Kidney epithelial cell (primary cell): Measurements from ENCODE around the gene CDIP1. TPM values are rescaled to one million over a fixed set of nuclear protein-coding genes. Genes with fewer than 3 reads are reported as not detected.

Source experiments
- DNase-seq: peaks from one replicate; pipeline ENCODE4 v3.0.0-alpha.2; 2010; ENCODE audit warnings: low read depth
- H3K27me3 ChIP-seq: 2 replicates; pipeline ENCODE4 v1.6.0; 2011; ENCODE audit warnings: low read length; ENCODE audit not compliant: control insufficient read depth, insufficient read depth
- H3K36me3 ChIP-seq: 2 replicates; pipeline ENCODE4 v1.5.1; 2011; ENCODE audit warnings: low read length; ENCODE audit not compliant: control insufficient read depth, insufficient read depth
- H3K4me3 ChIP-seq: 2 replicates; pipeline ENCODE4 v1.5.1; 2011; ENCODE audit warnings: low read depth, mild to moderate bottlenecking, control low read depth, low read length
- total RNA-seq: library from RNA; depleted of rRNA; stranded (reverse); fragments of >200 nt; gene quantifications from 2 replicates; pipeline ENCODE4 v1.2.3, GENCODE V29; 2015
- TF ChIP-seq, protein P1 (sequence below): IDR thresholded peaks from 2 replicates; pipeline ENCODE4 v1.5.1; 2011; ENCODE audit warnings: mild to moderate bottlenecking, moderate library complexity, low read length, control low read depth, inconsistent platforms; ENCODE audit not compliant: insufficient read depth, poor library complexity, severe bottlenecking

CDIP1 gene
- total RNA-seq: 14.1 and 16.8 TPM in 2 replicates

DNA sequence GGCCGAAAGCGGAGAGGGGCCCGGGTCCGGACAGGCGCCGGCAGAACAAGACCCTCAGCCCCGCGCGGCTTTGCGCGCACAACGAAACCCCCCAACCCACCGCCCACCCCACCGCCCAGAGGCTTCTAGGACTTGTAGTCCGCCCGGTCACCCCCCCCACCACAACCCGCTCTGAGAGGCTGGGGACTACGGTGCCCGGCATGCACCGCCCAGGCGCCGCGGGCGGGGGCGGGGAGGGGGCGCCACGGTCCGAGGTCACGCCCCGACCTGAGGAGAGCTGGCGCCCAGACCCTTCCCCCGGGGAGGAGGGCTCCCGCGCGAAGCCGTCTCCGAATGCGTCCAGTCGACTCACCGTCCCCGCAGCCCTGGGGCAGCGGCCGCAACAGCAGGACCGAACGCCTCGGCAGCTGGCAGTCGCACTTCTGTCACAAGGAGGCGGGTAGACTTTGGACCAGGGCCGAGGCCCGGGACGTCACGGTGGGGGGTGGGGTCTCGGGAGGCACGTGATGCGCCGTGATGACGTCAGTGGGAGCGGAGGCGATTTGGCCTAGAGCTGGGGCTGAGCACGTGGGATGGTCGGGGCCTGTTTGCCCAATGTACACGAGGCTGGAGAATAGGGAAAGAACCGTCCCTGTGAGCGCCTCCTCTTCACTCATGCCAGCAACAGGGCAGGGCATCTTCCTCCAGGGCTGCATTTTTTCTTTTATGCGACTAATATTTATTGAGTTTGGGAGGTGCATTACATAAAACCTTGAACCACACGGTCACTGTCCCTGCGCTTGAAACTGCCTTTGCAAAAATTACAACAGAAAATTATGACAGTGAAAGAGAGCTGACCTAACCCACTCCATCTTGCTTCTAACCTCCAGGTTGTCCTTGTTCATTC lies at the start of gene CDIP1:
Gene CDIP1, minus strand, starts transcription at position 424 of the 886 bp plus-strand sequence. CDS start 24,643 bp downstream, outside the sequence.
- TF ChIP-seq, protein P1, sequence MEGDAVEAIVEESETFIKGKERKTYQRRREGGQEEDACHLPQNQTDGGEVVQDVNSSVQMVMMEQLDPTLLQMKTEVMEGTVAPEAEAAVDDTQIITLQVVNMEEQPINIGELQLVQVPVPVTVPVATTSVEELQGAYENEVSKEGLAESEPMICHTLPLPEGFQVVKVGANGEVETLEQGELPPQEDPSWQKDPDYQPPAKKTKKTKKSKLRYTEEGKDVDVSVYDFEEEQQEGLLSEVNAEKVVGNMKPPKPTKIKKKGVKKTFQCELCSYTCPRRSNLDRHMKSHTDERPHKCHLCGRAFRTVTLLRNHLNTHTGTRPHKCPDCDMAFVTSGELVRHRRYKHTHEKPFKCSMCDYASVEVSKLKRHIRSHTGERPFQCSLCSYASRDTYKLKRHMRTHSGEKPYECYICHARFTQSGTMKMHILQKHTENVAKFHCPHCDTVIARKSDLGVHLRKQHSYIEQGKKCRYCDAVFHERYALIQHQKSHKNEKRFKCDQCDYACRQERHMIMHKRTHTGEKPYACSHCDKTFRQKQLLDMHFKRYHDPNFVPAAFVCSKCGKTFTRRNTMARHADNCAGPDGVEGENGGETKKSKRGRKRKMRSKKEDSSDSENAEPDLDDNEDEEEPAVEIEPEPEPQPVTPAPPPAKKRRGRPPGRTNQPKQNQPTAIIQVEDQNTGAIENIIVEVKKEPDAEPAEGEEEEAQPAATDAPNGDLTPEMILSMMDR: no peak
- Histone ChIP-seq H3K36me3 (no peaks in the 10 kb centered on the region), H3K4me3 (peak within 1 kb of the TSS; percentile 61), H3K27me3 (no peaks in the 10 kb centered on the region)
- DNase-seq: peak; percentile 59

DNA sequence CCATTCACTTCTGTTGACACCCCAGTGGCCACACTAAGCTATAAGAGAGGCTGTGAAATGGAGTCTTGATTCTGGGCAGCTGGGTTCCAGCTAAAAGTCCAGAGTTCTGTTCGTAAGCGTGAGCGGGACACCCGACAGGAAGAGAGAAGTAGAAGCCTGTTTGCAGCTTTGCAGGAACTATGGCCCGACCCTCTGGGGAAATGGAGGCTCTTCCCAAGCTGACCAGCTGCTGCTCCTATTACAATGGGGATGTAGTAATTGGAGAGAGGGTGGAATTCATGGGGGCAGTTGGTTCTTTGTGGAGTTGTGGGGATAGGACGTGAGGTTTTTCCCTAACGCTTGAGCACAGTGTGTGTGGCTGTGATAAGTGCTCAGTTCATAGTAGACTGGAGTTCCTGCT lies 47.7 kb upstream of the CDIP1 start:
- no peak for DNase-seq
- TF ChIP-seq, protein P1: no peak
- no peaks in the 10 kb centered on the region for H3K36me3 ChIP-seq
- no peak overlapping the region for H3K4me3 ChIP-seq
- H3K27me3 ChIP-seq: peaks cover 9% of the 10 kb centered on the region

DNA sequence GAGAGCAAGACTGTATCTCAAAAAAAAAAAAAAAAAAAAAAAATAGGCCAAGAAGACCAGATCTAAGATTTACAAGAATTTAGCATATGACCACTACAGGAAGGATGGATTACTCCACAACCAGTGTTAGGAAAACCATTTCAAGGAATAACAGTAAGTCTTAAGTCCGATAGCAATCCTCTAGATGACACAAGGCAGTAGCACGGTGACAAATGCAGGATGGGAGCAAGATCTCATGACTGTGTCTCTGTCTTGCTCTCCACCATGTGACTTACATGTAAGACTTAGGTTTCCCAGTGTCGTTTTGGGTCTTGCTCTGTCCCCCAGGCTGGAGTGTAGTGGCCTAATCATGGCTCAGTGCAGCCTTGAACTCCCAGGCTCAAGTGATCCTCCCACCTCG lies 45.3 kb upstream of the CDIP1 start:
- no peak overlapping the region for H3K4me3 ChIP-seq
- H3K27me3 ChIP-seq: peaks cover 9% of the 10 kb centered on the region
- no peaks in the 10 kb centered on the region for H3K36me3 ChIP-seq
- TF ChIP-seq, protein P1: no peak
- DNase-seq: no peak

DNA sequence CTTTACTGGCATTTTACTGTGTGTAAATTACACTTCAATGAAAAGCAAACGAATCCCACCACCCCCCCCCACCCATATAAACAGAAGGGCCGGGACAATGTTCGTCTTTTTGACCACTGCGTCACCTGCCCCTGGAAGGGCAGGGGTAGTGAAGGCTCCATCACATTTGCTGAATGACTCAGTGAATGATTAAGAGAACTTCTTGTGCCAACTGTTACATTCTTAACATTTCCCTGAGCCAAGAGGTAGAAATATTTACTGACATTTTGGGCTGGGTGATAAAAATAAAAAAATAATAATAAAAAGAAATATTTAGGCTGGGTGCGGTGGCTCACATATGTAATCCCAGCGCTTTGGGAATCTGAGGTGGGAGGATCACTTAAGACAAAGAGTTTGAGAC lies 41.7 kb upstream of the CDIP1 start:
- no peak overlapping the region for H3K4me3 ChIP-seq
- H3K36me3 ChIP-seq: no peaks in the 10 kb centered on the region
- TF ChIP-seq, protein P1: no peak
- DNase-seq: no peak
- no peaks in the 10 kb centered on the region for H3K27me3 ChIP-seq

DNA sequence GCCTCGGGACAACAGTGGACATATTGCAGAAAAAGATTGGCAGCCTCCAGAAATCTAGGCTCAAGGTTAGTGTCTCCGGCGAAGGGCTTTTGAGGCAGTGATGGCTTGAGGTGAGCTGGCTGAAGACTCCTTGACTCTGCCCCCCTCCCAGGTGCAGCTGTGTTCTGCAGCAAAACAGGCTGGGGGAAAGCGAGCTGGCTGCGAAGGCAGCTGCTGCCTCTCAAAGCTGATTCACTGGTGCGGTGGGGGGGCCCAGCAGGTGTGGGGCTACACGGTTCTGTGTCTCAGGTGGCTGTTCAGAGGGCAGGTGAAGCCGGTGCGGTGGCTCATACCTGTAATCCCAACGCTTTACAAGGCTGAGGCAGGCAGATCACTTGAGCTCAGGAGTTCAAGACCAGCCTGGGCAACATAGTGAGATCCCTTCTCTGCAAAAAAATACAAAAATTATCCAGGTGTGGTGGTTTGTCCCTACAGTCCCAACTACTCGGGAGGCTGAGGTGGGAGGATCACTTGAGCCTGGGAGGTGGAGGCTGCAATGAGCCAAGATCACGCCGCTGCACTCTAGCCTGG lies 40.5 kb upstream of the CDIP1 start:
- Histone ChIP-seq H3K36me3 (no peaks in the 10 kb centered on the region), H3K4me3 (no peak overlapping the region), H3K27me3 (no peaks in the 10 kb centered on the region)
- DNase-seq: no peak
- TF ChIP-seq, protein P1: no peak
